ENCODE data around the gene FALEC. TPM values are rescaled to one million over a fixed set of nuclear protein-coding genes. Genes with fewer than 3 reads are reported as not detected.

The FALEC gene
- total RNA-seq, 1 donor: 1.3 TPM

DNA sequence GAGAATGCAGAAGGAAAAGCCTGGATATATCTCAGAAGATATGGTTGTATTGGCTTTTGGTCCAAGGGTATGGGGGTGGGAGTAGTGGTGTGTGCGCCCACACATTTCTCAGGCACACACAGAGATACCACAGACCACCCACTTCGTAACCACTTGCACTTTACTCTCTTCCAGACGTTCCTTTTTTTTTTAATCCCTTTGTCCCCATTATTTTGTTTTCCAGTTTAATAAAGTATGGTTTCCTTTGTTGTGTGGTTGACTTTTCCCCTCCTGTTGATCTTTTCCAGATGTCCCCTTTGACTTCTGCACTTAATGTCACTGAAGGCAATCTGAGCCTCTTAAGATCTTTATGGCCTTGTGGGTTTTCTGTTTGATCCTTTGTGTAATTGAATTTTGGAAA, 38.8 kb upstream of the FALEC start:
- TF ChIP-seq, protein P1, sequence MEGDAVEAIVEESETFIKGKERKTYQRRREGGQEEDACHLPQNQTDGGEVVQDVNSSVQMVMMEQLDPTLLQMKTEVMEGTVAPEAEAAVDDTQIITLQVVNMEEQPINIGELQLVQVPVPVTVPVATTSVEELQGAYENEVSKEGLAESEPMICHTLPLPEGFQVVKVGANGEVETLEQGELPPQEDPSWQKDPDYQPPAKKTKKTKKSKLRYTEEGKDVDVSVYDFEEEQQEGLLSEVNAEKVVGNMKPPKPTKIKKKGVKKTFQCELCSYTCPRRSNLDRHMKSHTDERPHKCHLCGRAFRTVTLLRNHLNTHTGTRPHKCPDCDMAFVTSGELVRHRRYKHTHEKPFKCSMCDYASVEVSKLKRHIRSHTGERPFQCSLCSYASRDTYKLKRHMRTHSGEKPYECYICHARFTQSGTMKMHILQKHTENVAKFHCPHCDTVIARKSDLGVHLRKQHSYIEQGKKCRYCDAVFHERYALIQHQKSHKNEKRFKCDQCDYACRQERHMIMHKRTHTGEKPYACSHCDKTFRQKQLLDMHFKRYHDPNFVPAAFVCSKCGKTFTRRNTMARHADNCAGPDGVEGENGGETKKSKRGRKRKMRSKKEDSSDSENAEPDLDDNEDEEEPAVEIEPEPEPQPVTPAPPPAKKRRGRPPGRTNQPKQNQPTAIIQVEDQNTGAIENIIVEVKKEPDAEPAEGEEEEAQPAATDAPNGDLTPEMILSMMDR (IDR thresholded peaks at IDR 0.05; ENCODE audit: insufficient read depth, low read depth, low read length): no peak
- H3K4me3 ChIP-seq (ENCODE audit: low read depth, low read length): no peak overlapping the region

DNA sequence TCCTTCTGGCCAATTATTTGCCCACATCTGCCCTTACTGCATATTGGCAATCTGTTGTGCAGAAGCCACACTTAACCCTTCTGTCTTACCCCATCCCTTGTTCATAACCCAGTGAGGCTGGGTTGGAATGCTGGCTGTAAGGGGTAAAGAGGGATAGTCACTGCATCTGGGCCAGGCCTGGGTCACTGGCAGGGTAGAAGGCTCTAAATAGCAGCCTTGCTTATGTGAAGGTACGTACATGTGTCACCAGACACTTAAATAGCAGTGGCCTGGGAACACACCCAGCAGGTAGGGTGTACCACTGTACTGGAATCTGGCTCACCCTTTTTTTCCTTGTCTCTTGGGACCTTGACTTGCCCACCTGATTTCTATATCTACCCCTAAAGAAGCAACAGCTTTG, 38.2 kb upstream of the FALEC start:
- TF ChIP-seq, protein P1 (IDR thresholded peaks at IDR 0.05; ENCODE audit: insufficient read depth, low read depth, low read length): no peak
- no peak for DNase-seq (ENCODE audit: low read depth)
- H3K4me3 ChIP-seq (ENCODE audit: low read depth, low read length): no peak overlapping the region

More for the DNA sequence above, 38.8 kb upstream of the FALEC start:
- DNase-seq (ENCODE audit: low read depth): peak; percentile 52

DNA sequence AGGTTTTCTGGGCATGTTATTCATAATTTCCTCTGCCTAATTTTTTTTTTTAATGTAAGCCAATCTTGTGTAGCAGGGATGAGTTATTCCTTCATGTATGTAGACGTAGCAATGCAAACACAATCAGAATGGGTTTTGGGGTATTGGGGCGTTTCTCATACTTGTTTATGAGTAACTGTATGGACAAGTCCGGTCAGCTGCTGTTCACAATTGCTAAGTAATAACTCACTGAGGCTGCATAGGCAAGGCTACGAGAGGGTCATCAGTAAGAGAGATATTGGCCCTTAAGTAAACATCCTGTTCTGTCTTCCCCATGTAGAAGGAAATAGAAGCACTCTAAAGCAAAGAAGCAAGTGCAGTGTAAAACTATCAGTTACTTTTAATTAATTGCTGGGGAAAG, 37.8 kb upstream of the FALEC start:
- DNase-seq (ENCODE audit: low read depth): peak; percentile 61
- TF ChIP-seq, protein P1 (IDR thresholded peaks at IDR 0.05; ENCODE audit: insufficient read depth, low read depth, low read length): no peak

DNA sequence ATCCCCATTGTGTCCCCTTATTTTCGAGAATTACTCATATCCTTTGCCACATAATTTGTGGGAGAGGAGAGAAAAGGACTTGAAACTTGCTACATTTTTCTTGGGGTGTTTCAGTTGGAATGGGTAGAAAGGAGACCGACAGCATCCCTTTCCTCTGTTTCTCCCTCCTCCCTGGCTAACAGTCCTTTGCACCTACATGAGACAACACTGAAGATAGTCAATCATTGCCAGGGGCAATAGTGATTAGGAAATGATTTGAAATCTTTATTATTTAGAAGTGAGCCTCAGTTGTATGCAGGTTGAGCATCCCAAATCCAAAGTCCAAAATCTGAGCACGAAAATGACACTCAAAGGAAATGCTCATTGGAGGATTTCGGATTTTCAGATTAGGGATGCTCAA, 36.2 kb upstream of the FALEC start:
- DNase-seq (ENCODE audit: low read depth): no peak
- no peak overlapping the region for H3K4me3 ChIP-seq (ENCODE audit: low read depth, low read length)
- TF ChIP-seq, protein P1 (IDR thresholded peaks at IDR 0.05; ENCODE audit: insufficient read depth, low read depth, low read length): no peak

More for the DNA sequence above, 37.8 kb upstream of the FALEC start:
- H3K4me3 ChIP-seq (ENCODE audit: low read depth, low read length): no peak overlapping the region

DNA sequence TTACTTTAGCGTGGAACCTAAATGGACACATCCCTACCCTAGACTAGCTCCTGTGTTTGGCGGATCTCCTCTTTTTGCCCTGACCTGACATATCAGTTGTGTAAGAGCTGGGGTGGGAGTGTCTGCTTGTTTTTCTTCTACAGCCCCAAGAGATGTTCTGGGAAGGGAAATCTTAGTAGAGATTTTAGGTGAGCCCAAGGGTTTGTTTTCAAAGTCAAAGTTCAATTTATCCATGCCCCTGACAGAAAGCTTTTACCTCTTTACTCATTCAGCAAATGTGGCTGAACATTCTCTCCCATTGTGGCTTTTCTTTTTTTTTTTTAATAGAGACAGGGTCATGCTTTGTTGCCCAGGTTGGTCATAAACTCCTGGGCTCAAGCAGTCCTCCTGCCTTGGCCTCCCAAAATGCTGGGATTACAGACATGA, 35.6 kb upstream of the FALEC start:
- TF ChIP-seq, protein P1 (IDR thresholded peaks at IDR 0.05; ENCODE audit: insufficient read depth, low read depth, low read length): no peak
- H3K4me3 ChIP-seq (ENCODE audit: low read depth, low read length): no peak overlapping the region
- DNase-seq (ENCODE audit: low read depth): peak; percentile 18

DNA sequence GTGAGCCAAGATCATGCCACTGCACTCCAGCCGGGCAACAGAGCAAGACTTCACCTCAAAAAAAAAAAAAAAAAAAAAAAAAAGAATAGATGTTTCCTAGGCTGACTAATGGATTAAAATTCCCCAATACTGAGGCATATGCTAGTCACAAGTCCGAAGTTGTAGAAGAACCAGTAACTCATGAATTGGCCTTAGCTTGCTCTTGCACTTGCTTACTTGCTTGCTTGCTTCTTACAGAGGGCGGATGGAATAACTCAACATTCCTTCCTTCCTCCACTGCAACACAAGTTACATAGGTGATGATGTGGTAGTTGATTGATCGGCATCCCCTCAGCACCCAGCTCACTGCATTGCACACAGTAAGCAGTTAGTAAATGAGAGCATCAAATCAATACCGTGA, 31.1 kb upstream of the FALEC start:
- no peak overlapping the region for H3K4me3 ChIP-seq (ENCODE audit: low read depth, low read length)
- TF ChIP-seq, protein P1 (IDR thresholded peaks at IDR 0.05; ENCODE audit: insufficient read depth, low read depth, low read length): no peak
- no peak for DNase-seq (ENCODE audit: low read depth)

DNA sequence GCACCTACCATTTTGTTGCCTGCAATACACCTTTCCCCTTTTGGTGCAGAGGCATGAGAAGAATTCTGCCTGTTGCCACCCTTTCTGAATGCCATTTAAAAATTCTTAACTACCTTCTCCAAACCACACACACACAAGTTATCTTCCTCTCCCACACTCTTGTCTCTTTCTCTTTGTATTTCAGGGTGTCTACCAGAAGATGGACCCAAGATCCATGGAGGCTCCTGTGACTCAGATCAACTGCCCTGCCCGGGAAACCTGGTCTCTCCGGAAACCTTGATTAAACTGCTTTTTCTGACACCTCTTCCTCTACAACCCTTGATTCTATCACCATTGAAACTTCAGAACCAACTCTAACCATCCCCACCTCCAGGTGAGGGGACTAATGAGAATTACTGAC, 30.7 kb upstream of the FALEC start:
- peak; percentile 50 for DNase-seq (ENCODE audit: low read depth)
- TF ChIP-seq, protein P1 (IDR thresholded peaks at IDR 0.05; ENCODE audit: insufficient read depth, low read depth, low read length): peak; percentile 49
- H3K4me3 ChIP-seq (ENCODE audit: low read depth, low read length): no peak overlapping the region

All from fibroblast of villous mesenchyme (primary cell).